ENCODE results near the gene GJD2. TPM values are rescaled to one million over a fixed set of nuclear protein-coding genes. Genes with fewer than 3 reads are reported as not detected.

The GJD2 gene
- total RNA-seq, 1 experiment from 2014 or later: not detected

GRCh38 chr15:34717729-34718128, 37.1 kb downstream of the GJD2 start:
- H3K27me3 Mint-ChIP-seq (ENCODE audit: low read depth): peaks cover 14% of the 10 kb centered on the region
- DNase-seq: no peak

More at GRCh38 chr15:34717729-34718128, 37.1 kb downstream of the GJD2 start:
- H2AK5ac ChIP-seq (ENCODE audit: insufficient read length, low read length): no peak overlapping the region
- no peak overlapping the region for H3K18ac ChIP-seq (ENCODE audit: insufficient read length, low read depth, low read length)
- H3K27ac Mint-ChIP-seq: no peak overlapping the region
- H2BK20ac ChIP-seq (ENCODE audit: low read depth, low read length, poor library complexity, severe bottlenecking): no peak overlapping the region
- no CpG with 5 or more reads among the region's 2 CpGs for WGBS (ENCODE audit: extremely low coverage, insufficient read length, low lambda C conversion rate)
- H4K91ac ChIP-seq (ENCODE audit: insufficient read length, low read depth, low read length): no peak overlapping the region
- H3K9me3 ChIP-seq (ENCODE audit: control insufficient read depth, low read depth, low read length): no peaks in the 10 kb centered on the region
- no peak for TF ChIP-seq CTCF (conservative IDR thresholded peaks at IDR 0.05)
- no peaks in the 10 kb centered on the region; the same call in 1 of the 2 replicates for H3K27me3 ChIP-seq (ENCODE audit: insufficient read depth, low read length)
- H3K27ac ChIP-seq (ENCODE audit: insufficient read length, low read depth, low read length): no peak overlapping the region
- no peaks in the 10 kb centered on the region; a peak in 1 of 5 replicates for H3K9me3 Mint-ChIP-seq
- H4K8ac ChIP-seq (replicated peaks; ENCODE audit: insufficient read length, low read depth, low read length): no peak overlapping the region
- no peaks in the 10 kb centered on the region for H3K23me2 ChIP-seq (ENCODE audit: insufficient read length, low read depth, low read length, poor library complexity, severe bottlenecking)
- no peak overlapping the region for H3K23ac ChIP-seq (ENCODE audit: insufficient read length, low read depth, low read length)
- no peaks in the 10 kb centered on the region for H3K79me2 ChIP-seq (ENCODE audit: insufficient read depth, low read length)
- H3K79me1 ChIP-seq (ENCODE audit: insufficient read depth, low read depth, low read length, poor library complexity, severe bottlenecking): no peaks in the 10 kb centered on the region
- no peak overlapping the region for H3K56ac ChIP-seq (ENCODE audit: insufficient read length, low read depth, low read length)
- H4K5ac ChIP-seq (ENCODE audit: insufficient read length, low read depth, low read length): no peak overlapping the region
- H2BK15ac ChIP-seq (ENCODE audit: low read depth, low read length): no peak overlapping the region
- H3K4me3 Mint-ChIP-seq: no peak overlapping the region
- H3T11ph ChIP-seq (ENCODE audit: low read length): no peak overlapping the region
- H3K36me3 Mint-ChIP-seq (ENCODE audit: insufficient read depth in 1 of 3, low read depth in 3 of 3): no peaks in the 10 kb centered on the region
- H2BK120ac ChIP-seq (ENCODE audit: low read depth, low read length, poor library complexity, severe bottlenecking): no peak overlapping the region
- no peaks in the 10 kb centered on the region for H3K4me1 ChIP-seq (ENCODE audit: insufficient read depth, low read length)
- no peak overlapping the region for H3K14ac ChIP-seq (ENCODE audit: insufficient read depth, low read length)
- no peak overlapping the region for H2BK5ac ChIP-seq (ENCODE audit: insufficient read length, low read length)
- no peak overlapping the region for H2AFZ ChIP-seq (ENCODE audit: low read length)
- H4K20me1 ChIP-seq (ENCODE audit: control insufficient read depth, insufficient read depth, insufficient read length): no peaks in the 10 kb centered on the region
- H2BK12ac ChIP-seq (ENCODE audit: insufficient read length, low read depth, low read length): no peak overlapping the region
- no peak overlapping the region for H3K4me2 ChIP-seq (ENCODE audit: insufficient read depth, insufficient read length, low read length)
- peaks cover 23 to 25% of the 10 kb centered on the region in 2 experiments for H3K4me1 Mint-ChIP-seq
- no peak overlapping the region for H3K9ac ChIP-seq (ENCODE audit: extremely low read depth, insufficient read length, low read length)
- no peak overlapping the region for H3K4ac ChIP-seq (ENCODE audit: low read depth, low read length)
